Muscle layer of colon (tissue), 2 donors: ENCODE data around the gene AMER2.

Experiments used
- H3K27ac ChIP-seq: one replicate; pipeline ENCODE4 v1.7.0; 2013; ENCODE audit warnings: low read depth, mild to moderate bottlenecking, low read length, moderate library complexity
- H3K27me3 ChIP-seq, 2 donors: one replicate each; pipeline ENCODE4 v1.7.0; 2013; ENCODE audit warnings: low read length in 2 of 2, mild to moderate bottlenecking in 2 of 2; ENCODE audit not compliant: insufficient read depth in 2 of 2, control insufficient read depth in 1 of 2
- H3K36me3 ChIP-seq: one replicate; pipeline ENCODE4 v1.7.0; 2013; ENCODE audit warnings: mild to moderate bottlenecking, low read length; ENCODE audit not compliant: insufficient read depth
- H3K4me1 ChIP-seq: one replicate; pipeline ENCODE4 v1.7.0; 2013; ENCODE audit warnings: mild to moderate bottlenecking, low read length; ENCODE audit not compliant: insufficient read depth
- H3K4me3 ChIP-seq, 2 donors: one replicate each; pipeline ENCODE4 v1.7.0; 2013; ENCODE audit warnings: low read length in 2 of 2, low read depth in 1 of 2, mild to moderate bottlenecking in 1 of 2, moderate library complexity in 1 of 2
- H3K9ac ChIP-seq: one replicate; pipeline ENCODE4 v1.7.0; 2013; ENCODE audit warnings: low read length
- H3K9me3 ChIP-seq: one replicate; pipeline ENCODE4 v1.7.0; 2013; ENCODE audit warnings: mild to moderate bottlenecking, low read length
- donor health status: abdominal sarcoma.
- donor health status: Adenocarcinoma of cecum.

The AMER2 gene

DNA sequence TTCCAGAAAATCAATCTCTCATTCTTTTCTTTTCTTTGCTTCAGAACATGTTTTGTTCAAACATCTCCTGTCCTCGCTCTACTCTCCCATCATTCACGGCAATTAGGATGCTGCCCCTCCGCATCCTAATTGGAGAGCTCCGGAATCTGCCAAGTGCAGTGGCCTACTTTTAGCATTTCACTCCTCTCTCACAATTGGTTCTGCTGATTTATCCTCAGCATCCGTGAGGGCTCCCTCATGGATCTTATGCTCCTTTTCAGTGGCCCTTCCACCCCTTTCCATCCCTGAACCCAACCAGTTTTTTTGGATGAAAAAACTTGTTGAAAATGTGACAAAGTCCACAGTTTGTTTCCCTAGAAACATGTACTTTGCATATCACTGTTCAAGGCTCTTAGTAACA lies 22.4 kb downstream of the AMER2 start:
- Histone ChIP-seq H3K4me3 (no peak overlapping the region), H3K36me3 (no peaks in the 10 kb centered on the region), H3K9ac (no peak overlapping the region), H3K4me1 (no peaks in the 10 kb centered on the region), H3K9me3 (no peaks in the 10 kb centered on the region), H3K27me3 (no peaks in the 10 kb centered on the region), H3K27ac (no peak overlapping the region)

DNA sequence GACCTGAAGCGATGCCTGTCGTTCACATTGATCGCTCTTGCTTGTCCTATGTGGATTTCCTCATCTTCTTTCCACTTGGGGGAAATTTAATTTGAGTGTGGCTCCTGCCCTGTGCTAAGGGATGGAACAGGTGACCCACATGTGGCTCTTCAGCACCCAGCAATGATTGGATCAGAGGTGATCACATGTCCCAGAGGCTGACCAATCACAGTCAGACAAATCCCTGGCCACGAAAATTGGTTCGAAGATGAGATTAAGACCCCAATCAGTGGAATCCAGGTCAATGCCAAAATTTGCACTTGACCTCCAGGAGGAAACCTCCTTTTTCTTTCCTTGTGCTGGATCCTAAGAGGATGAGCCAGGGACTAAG lies 23.7 kb downstream of the AMER2 start:
- Histone ChIP-seq H3K27ac (no peak overlapping the region), H3K9me3 (no peaks in the 10 kb centered on the region), H3K27me3 (no peaks in the 10 kb centered on the region), H3K4me1 (no peaks in the 10 kb centered on the region), H3K4me3 (no peak overlapping the region), H3K9ac (no peak overlapping the region), H3K36me3 (no peaks in the 10 kb centered on the region)

DNA sequence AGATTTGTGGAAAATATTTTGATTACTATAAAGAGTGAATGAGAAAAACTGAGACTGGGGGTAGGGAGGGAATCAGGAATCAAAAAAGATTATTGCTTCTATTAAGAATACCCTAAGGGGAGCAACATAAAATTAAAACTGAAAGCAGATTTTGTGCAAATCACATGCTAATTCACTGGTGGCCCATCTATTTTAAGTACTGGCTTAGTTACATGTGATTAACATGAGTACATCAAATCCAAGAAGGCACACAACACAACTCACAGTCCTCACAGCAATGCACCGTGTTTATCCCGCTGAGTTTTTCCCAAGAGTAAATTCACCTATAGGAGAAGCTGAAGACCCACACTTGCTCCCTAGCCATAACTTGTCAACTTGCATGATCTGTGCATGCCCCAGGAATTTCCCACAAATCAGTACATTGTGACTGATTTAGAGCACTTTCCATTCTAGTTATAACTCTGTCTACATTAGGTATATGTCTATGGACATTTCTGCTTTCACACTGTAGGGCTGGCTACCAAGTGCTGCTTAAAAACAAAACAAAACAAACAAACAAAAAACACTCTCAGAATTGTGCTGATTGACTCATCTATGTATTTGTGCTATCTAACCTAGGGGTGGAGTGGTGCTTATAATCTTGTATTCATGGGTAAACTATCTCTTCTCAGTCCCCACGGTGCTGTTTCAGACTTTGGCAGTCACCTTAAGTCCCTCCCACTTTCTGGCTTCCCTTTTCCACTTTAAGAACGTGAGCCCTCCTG lies 24.3 kb downstream of the AMER2 start:
- Histone ChIP-seq H3K4me3 (no peak overlapping the region), H3K27me3 (no peaks in the 10 kb centered on the region), H3K36me3 (no peaks in the 10 kb centered on the region), H3K9me3 (no peaks in the 10 kb centered on the region), H3K9ac (no peak overlapping the region), H3K4me1 (no peaks in the 10 kb centered on the region), H3K27ac (no peak overlapping the region)

DNA sequence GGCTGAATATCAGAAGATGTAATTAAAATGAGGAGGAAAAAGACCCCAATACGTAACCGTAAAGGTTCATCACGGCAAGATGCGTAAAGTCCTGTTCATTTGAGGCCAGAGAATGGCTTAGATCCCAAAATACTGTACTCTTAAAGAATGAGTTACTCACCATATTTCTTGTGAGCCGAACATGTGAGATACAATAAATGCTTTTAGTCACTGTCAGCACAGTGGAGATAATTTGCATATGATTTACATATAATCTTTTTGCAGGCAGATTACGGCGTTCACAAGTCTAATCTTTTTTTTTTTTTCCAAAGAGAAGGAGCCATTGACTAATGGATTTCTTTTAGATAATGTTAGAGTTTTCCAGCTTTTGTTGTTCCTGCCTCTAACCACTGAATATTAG lies 28.4 kb downstream of the AMER2 start:
- no peaks in the 10 kb centered on the region for H3K36me3 ChIP-seq
- H3K27me3 ChIP-seq, result no peaks in the 10 kb centered on the region
- H3K9ac ChIP-seq, result no peak overlapping the region
- H3K9me3 ChIP-seq, result no peaks in the 10 kb centered on the region
- no peak overlapping the region for H3K4me3 ChIP-seq
- H3K4me1 ChIP-seq, result no peaks in the 10 kb centered on the region
- H3K27ac ChIP-seq, result no peak overlapping the region

DNA sequence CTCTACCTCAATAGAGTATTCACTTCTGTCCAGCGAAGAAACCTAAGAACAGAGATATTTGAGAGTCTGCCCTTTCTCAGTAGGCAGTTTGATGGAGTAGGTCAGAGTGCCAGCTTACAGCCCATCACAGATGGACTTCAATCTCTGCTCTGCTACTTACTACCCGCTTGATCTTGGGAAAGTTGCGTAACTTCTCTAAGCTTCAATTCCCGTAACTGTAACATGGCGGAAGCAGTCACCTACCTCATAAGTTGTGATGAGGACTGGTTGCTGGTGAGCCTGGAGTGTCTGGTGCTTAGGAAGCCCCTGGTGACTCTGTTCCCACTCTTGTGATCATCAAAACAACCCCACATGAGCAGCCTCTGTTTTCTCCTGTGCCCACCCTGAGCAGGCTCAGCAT lies 31.0 kb downstream of the AMER2 start:
- no peaks in the 10 kb centered on the region for H3K27me3 ChIP-seq

DNA sequence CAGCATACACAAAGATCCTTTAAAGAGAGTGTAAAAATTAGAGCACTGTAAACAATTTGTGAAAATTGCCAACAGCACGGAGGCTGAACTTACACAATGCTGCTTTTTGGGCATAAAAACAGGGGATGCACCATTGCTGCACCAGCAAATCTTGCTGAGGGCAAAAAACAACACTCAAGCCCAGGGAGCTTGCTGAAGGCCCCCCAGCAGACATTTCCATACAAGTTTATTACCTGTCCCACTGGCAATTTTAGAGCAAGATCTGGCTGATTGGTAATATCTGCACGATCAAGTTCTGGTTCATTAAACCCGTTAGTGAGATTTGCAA lies 34.3 kb downstream of the AMER2 start:
- Histone ChIP-seq H3K27ac (no peak overlapping the region), H3K27me3 (no peaks in the 10 kb centered on the region), H3K9me3 (no peaks in the 10 kb centered on the region), H3K4me1 (no peaks in the 10 kb centered on the region), H3K36me3 (no peaks in the 10 kb centered on the region), H3K9ac (no peak overlapping the region), H3K4me3 (no peak overlapping the region)

More for the DNA sequence above, 31.0 kb downstream of the AMER2 start:
- no peak overlapping the region for H3K9ac ChIP-seq
- no peaks in the 10 kb centered on the region for H3K36me3 ChIP-seq
- H3K27ac ChIP-seq, result no peak overlapping the region
- no peaks in the 10 kb centered on the region for H3K4me1 ChIP-seq
- no peaks in the 10 kb centered on the region for H3K9me3 ChIP-seq
- H3K4me3 ChIP-seq, result no peak overlapping the region

DNA sequence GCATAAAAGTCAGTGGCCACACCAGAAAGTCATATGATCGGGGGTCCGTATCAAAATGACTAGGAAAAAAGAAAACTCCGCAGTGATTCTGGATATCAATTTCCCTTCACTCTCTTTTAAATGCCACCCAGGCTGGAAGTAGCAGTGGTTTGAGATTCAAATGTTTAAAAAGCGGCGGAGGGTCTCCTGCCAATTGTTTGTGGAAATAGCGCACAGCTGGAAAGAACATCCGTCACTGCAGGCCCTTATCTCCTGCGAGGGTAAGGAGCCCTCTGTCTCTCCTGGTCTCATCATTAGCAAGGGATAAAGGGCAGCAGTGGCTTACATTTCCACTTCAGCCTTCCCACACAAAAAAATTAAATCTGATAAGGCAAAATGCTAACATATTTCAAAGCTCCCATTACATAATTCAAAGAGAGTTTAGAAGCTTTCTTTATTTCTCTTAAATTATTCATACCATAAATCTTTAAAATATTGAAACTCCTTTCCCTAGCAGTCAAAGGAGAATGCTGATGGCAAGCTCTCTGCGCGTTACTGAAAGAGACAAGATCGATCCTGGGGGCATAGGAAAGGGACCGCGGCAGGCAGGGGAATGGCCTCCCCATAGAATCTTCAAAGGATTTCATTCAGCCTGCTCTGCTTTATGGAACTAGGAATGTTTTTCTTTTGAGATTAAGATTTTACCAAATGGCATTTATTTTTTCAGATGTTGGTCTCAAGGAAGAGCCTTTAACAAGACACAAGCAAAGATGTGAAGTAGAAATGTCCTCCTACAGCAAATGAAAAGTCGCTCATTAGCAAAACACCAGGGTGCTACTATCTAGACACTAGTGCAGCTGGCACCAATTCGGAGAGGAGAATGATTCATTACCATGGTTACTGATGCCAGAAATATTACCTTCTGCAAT lies 35.0 kb downstream of the AMER2 start:
- Histone ChIP-seq H3K27ac (no peak overlapping the region), H3K9ac (no peak overlapping the region), H3K4me3 (no peak overlapping the region), H3K36me3 (no peaks in the 10 kb centered on the region), H3K27me3 (no peaks in the 10 kb centered on the region), H3K9me3 (no peaks in the 10 kb centered on the region), H3K4me1 (no peaks in the 10 kb centered on the region)

- H3K36me3 ChIP-seq, result no peaks in the 10 kb centered on the region
- no peak overlapping the region for H3K4me3 ChIP-seq
- no peaks in the 10 kb centered on the region for H3K4me1 ChIP-seq
- no peaks in the 10 kb centered on the region for H3K27me3 ChIP-seq
- no peak overlapping the region for H3K27ac ChIP-seq
- H3K9ac ChIP-seq, result no peak overlapping the region
- no peaks in the 10 kb centered on the region for H3K9me3 ChIP-seq
Observed at GRCh38 chr13:25135896-25136295, 36.2 kb downstream of the AMER2 start.

DNA sequence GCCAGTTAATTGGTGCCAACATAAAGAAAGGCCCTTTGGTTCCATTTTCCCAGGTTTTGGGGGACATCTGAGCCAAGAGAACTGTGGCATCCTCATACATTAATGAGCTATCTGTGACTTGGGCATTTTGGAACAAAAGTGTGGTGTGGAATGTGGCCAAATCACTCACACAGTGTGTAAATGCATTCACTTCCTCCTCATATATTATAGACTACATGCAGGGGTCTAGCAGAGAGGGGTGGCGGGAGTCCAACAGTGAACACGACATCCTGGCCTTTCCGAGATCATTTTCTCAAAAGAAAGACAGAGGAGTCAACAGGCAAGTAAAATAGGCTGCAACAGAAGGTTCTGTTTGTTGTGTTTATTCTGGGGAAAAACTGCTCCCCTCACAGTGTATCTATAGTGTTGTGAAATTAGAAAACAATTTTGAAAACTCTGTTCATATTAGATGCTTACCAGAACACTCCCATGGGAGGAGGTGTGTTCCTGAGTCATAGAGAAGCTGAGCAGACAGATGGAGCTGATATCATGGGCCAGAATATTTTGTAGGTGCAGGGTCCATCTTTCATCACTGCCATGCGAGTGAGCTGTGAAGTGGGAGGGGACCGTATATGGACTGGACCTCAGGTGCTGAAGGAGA lies 39.2 kb downstream of the AMER2 start:
- H3K4me3 ChIP-seq, result no peak overlapping the region
- H3K9me3 ChIP-seq, result no peaks in the 10 kb centered on the region
- no peaks in the 10 kb centered on the region for H3K36me3 ChIP-seq
- H3K27me3 ChIP-seq, result no peaks in the 10 kb centered on the region
- H3K4me1 ChIP-seq, result no peaks in the 10 kb centered on the region
- no peak overlapping the region for H3K27ac ChIP-seq
- no peak overlapping the region for H3K9ac ChIP-seq

DNA sequence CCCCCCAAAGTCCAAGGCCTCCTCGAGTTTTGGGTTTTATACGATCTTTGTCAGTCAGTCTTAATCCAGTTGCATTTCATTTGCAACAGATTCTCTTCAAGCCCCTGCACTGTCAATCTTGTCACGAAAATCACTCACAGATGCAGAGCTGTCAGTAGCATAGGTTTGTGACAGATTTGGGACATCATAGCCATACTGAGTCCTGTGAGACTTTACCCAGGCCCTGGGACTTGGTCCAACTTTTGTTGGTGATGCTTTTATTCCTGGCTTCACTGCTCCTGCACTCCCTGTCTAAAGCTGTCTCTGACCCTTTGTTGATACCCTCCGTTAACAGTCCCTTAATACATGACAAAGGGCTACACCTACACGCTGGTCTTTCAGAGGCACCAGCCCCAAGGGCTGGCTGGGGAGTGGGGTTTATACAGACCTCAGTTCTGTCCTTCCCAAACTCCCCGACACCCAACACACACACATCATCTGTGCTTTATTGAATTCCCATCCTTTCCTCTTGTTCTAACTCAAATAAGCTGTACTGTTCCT lies 40.1 kb downstream of the AMER2 start:
- H3K4me3 ChIP-seq, result no peak overlapping the region
- no peak overlapping the region for H3K27ac ChIP-seq
- H3K9me3 ChIP-seq, result no peaks in the 10 kb centered on the region
- H3K4me1 ChIP-seq, result no peaks in the 10 kb centered on the region
- H3K36me3 ChIP-seq, result no peaks in the 10 kb centered on the region
- H3K9ac ChIP-seq, result no peak overlapping the region
- H3K27me3 ChIP-seq, result no peaks in the 10 kb centered on the region

GRCh38 chr13:25130944-25131343 lies 41.1 kb downstream of the AMER2 start:
- Histone ChIP-seq H3K4me1 (no peaks in the 10 kb centered on the region), H3K9ac (no peak overlapping the region), H3K36me3 (no peaks in the 10 kb centered on the region), H3K27me3 (no peaks in the 10 kb centered on the region), H3K4me3 (no peak overlapping the region), H3K9me3 (no peaks in the 10 kb centered on the region), H3K27ac (no peak overlapping the region)
